Activated CD8-positive, alpha-beta T cell treated with anti-CD3 and anti-CD28 coated beads for 36 hours (primary cell): ENCODE data around the gene CD4. TPM values are rescaled to one million over a fixed set of nuclear protein-coding genes. Genes with fewer than 3 reads are reported as not detected.

Source experiments
- ATAC-seq: fragments of 200-7000 bp; cut with Tn5 transposase; one replicate; pipeline ENCODE4 v1.10.0; 2021; ENCODE audit warnings: mild to moderate bottlenecking, moderate library complexity
- CTCF ChIA-PET: fragments of 350-600 bp; sonication (Branson Sonifier 250); formaldehyde crosslinking; loops from one replicate; lab custom pipeline; 2021; ENCODE audit warnings: antibody characterized with exemption; lab: Charles Lee
- POLR2A ChIA-PET: fragments of 350-600 bp; sonication (Branson Sonifier 250); formaldehyde crosslinking; loops from one replicate; lab custom pipeline; 2021; ENCODE audit warnings: antibody characterized with exemption; lab: Charles Lee
- DNase-seq: peaks from one replicate; pipeline ENCODE4 v3.0.0-alpha.2; 2020
- H3K27ac Mint-ChIP-seq: one replicate; pipeline ENCODE4 v1.8.0; 2021; ENCODE audit warnings: mild to moderate bottlenecking, mixed read lengths
- H3K27me3 Mint-ChIP-seq: one replicate; pipeline ENCODE4 v1.8.0; 2021; ENCODE audit warnings: mixed read lengths
- H3K36me3 Mint-ChIP-seq: one replicate; pipeline ENCODE4 v1.8.0; 2021; ENCODE audit warnings: low read depth, mixed read lengths
- H3K4me1 Mint-ChIP-seq: one replicate; pipeline ENCODE4 v1.8.0; 2021; ENCODE audit warnings: low read depth, mixed read lengths
- H3K4me3 Mint-ChIP-seq: one replicate; pipeline ENCODE4 v1.8.0; 2021; ENCODE audit warnings: mild to moderate bottlenecking, moderate library complexity, mixed read lengths
- H3K9me3 Mint-ChIP-seq: one replicate; pipeline ENCODE4 v1.8.0; 2021; ENCODE audit warnings: mixed read lengths
- CTCF ChIP-seq: fragments of 200-600 bp; IDR thresholded peaks from one replicate; pipeline ENCODE4 v1.8.0; 2022; ENCODE audit warnings: antibody characterized with exemption, mild to moderate bottlenecking
- intact Hi-C: fragments of 100-400 bp; cut with micrococcal nuclease; formaldehyde crosslinking; loops from one replicate; pipeline ENCODE4 v1.10.0; 2022
- total RNA-seq, 2 experiments: library from RNA; stranded (reverse); gene quantifications; one replicate each; pipeline ENCODE4 v1.2.3, GENCODE V29; 2021

The CD4 gene
- total RNA-seq, 2 experiments from 2014 or later, result 11.1 to 14.1 TPM

GRCh38 chr12:6837370-6838060 is 48.2 kb downstream of the CD4 start:
- ChIA-PET CTCF (interaction anchor here (0.8 to 17.9 kb wide), 9 partner anchors 11 to 237 kb away, joined by 3 to 341 read pairs (median 8); partner anchors contain the start of genes CDCA3, COPS7A, MLF2 and P3H3), POLR2A (interaction anchor here (0.6 to 1.2 kb wide), 3 partner anchors 13 to 74 kb away, joined by 3 to 5 read pairs (median 3); partner anchors contain the start of gene CDCA3)
- Mint-ChIP-seq H3K9me3 (no peaks in the 10 kb centered on the region), H3K36me3 (no peaks in the 10 kb centered on the region), H3K27me3 (no peaks in the 10 kb centered on the region), H3K4me1 (peaks cover 11% of the 10 kb centered on the region), H3K27ac (no peak overlapping the region), H3K4me3 (no peak overlapping the region)
- no peak for TF ChIP-seq CTCF
- intact Hi-C loops, result no loop called here
- no peak for ATAC-seq
- no peak for DNase-seq

GRCh38 chr12:6838854-6839253 is 49.5 kb downstream of the CD4 start:
- TF ChIP-seq CTCF, result no peak
- peaks cover 11% of the 10 kb centered on the region for H3K4me1 Mint-ChIP-seq
- no peaks in the 10 kb centered on the region for H3K27me3 Mint-ChIP-seq
- intact Hi-C loops, result no loop called here
- H3K9me3 Mint-ChIP-seq, result no peaks in the 10 kb centered on the region
- ATAC-seq (no peak), DNase-seq (no peak)
- no peaks in the 10 kb centered on the region for H3K36me3 Mint-ChIP-seq
- POLR2A ChIA-PET, result interaction anchor here (0.8 to 1.2 kb wide), 5 partner anchors 12 to 86 kb away, joined by 3 to 5 read pairs (median 3); partner anchors contain the start of genes CDCA3 and MLF2
- H3K27ac Mint-ChIP-seq, result no peak overlapping the region
- no peak overlapping the region for H3K4me3 Mint-ChIP-seq
- CTCF ChIA-PET, result interaction anchor here (1.6 to 3.0 kb wide), 5 partner anchors 10 to 86 kb away, joined by 5 to 15 read pairs (median 7); partner anchors contain the start of genes CDCA3, MLF2 and P3H3

- peaks cover 5% of the 10 kb centered on the region for H3K4me1 Mint-ChIP-seq
- intact Hi-C loops, result no loop called here
- H3K4me3 Mint-ChIP-seq, result no peak overlapping the region
- H3K36me3 Mint-ChIP-seq, result no peaks in the 10 kb centered on the region
- ATAC-seq (no peak), DNase-seq (no peak)
- POLR2A ChIA-PET, result interaction anchor here (0.8 to 1.5 kb wide), 6 partner anchors 12 to 87 kb away, joined by 3 to 7 read pairs (median 4); partner anchors contain the start of genes CDCA3, MLF2, TPI1 and USP5
- no peak for TF ChIP-seq CTCF
- H3K27me3 Mint-ChIP-seq, result no peaks in the 10 kb centered on the region
- H3K27ac Mint-ChIP-seq, result no peak overlapping the region
- CTCF ChIA-PET, result interaction anchor here (1.6 to 3.0 kb wide), 6 partner anchors 11 to 86 kb away, joined by 4 to 15 read pairs (median 6); partner anchors contain the start of genes CDCA3, MLF2, P3H3 and SPSB2
- H3K9me3 Mint-ChIP-seq, result no peaks in the 10 kb centered on the region
Observed at GRCh38 chr12:6839482-6840201, 50.3 kb downstream of the CD4 start.

- peaks cover 2% of the 10 kb centered on the region for H3K4me1 Mint-ChIP-seq
- TF ChIP-seq CTCF, result no peak
- ATAC-seq (no peak), DNase-seq (no peak)
- H3K27ac Mint-ChIP-seq, result no peak overlapping the region
- no peaks in the 10 kb centered on the region for H3K27me3 Mint-ChIP-seq
- ChIA-PET POLR2A (interaction anchor here (1.0 to 1.5 kb wide), 3 partner anchors 11 to 88 kb away, joined by 3 to 7 read pairs (median 4); partner anchors contain the start of genes CDCA3, MLF2, TPI1 and USP5), CTCF (interaction anchor here (1.6 to 3.0 kb wide), 6 partner anchors 10 to 87 kb away, joined by 4 to 15 read pairs (median 6); partner anchors contain the start of genes CDCA3, MLF2, P3H3 and SPSB2)
- intact Hi-C loops, result no loop called here
- no peaks in the 10 kb centered on the region for H3K9me3 Mint-ChIP-seq
- no peak overlapping the region for H3K4me3 Mint-ChIP-seq
- peaks cover 2% of the 10 kb centered on the region for H3K36me3 Mint-ChIP-seq
Observed at GRCh38 chr12:6840330-6840729, 51.0 kb downstream of the CD4 start.
